GM18868 (cell line): ENCODE data around the gene HEXA.

Experiments
- ATAC-seq: cut with Tn5 transposase; IDR thresholded peaks from one replicate; pipeline ENCODE4 v1.9.1; 2021; ENCODE audit warnings: mild to moderate bottlenecking, moderate library complexity; ENCODE audit not compliant: unreplicated experiment

The HEXA gene

GRCh38 chr15:72323752-72324151 lies 52.1 kb downstream of the HEXA start:
- ATAC-seq, result no peak

DNA sequence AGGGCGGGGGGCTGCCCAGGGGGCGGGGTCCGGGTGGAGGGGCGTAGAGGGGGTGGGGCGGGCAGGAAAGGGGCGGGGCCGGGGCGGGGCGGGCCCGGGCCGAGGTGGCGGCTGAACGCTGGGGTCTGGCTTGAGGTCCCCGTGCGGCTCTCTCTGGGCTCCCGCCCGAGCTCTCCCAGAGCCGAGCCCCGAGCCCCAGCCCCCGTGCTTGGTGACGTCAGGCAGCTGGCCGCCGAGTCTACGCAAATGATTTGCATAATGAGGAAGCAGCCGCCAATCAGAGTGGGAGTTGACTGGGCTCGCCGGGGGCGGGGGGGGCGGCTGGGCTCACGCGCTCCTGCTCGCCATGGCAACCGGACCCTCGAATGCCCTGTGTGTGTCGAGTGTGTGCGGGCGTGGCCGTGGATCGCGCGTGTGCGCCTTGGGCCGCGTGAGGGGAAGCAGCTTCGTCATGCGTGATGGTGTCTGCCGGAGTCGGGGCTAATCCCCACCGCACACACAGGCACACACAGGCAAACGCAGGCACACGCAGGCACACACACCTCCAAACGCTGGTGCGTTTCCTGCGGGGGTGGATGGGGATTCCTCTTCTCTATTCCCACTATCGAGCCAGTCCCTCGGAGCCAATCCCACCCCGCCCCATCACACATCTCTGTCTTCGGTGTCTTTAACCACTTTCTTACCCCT lies 55.7 kb downstream of the HEXA start, which contains the start of gene CELF6:
CELF6 (minus strand) TSS at position 173 of the 687 bp plus-strand sequence. CDS start 283 bp downstream, outside the sequence.
- ATAC-seq, result no peak

DNA sequence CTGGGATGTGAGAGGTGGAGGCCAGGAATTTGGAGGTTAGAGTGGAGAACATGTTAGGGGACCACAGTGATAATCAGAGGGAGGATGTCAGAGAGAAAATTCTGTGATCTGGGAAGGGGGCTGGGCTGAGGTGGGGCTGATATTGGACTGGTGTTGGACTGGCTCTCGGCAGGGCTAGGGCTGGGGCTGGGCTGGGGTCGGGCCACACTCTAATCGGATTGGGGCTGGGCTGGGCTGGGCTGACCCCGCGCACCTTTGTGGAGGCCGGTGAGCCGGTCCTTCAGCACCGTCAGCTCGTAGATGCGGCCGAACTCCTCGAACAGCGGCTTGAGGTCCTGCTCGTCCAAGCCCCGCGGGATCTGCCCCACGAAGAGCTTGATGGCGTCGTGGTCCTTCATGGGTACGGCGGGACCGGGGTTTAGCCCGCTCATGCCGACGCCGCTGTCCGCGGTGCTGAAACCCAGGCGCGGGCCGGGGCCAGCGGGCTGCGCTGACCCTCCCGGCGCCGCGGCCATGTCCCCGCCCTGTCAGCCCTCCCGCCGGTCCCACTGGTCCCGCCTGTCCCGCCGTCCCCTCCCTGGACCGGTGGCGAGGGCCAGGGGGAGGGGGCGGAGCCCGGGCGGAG lies 56.3 kb downstream of the HEXA start:
- no peak for ATAC-seq

GRCh38 chr15:72318408-72318942 lies 57.3 kb downstream of the HEXA start:
- ATAC-seq, result no peak

DNA sequence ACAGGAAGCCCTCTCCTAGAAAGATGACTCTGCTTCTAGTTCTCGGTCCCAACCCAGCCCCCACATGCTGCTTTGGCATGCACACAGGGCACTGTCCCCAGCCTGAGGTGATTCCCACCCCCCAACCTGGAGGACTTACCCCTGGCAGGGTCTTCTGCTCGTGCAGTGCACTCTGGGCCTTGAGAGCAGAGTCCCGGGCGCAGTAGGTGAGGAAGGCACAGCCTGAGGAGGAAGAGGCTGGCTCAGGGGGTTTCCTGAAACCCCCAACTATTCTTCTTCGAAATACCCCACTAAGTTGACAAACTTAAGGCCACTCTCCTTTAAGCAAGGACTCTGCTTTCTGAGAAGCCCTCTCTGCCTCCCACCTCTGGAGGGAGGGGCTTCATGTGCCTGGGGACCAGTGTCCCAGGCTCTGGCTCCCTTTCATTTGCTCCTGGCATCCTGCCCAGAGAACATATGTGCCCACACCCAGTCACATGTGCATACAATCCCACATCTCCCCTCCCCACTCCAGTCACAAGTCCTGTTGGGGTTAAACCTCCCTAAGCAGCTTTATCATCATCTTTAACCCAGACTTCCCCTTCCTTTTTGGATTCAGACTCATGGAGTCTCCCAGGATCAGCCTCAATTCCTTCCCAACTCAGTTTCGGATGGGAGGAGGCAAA lies 60.0 kb downstream of the HEXA start:
- no peak for ATAC-seq

DNA sequence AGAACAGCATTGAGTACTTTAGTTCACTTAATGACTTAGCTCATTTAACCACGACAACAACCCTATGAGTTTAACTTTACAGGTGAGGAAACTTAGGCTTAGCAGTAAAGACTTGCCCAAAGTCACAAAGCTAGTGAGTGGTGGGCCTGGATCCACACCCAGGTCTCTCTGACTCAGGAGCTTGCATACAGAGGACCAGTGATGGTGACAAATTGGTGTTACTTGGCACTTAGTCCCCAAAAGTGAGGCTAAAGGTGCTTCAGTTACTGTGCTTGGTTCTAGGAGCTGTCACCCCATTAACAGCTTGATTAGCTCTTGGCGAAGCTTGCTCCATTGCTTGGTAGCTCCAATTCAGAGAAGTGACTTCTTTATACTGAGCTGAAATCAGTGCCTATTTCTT lies 61.9 kb downstream of the HEXA start:
- no peak for ATAC-seq

DNA sequence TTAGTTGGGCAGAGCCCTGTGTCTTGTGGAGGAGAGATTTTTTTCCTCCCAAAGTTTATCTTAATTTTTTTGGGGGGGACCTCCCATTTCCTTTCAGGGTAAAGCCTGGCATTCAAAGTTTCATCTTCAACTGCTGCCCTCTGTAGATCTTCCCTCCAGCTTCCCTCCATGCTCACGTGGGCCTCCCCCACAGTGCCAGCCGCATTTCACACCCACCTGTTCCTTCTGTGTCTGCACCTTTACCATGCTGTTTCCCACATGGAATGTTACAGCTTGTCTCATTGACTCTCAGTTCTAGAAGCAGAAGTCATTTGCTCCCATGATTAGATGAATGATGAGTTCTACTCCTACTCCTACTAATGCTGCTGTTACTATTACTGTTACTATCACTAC lies 62.4 kb downstream of the HEXA start:
- ATAC-seq, result no peak

GRCh38 chr15:72312605-72313447 lies 63.0 kb downstream of the HEXA start:
- ATAC-seq, result peak; percentile 65

DNA sequence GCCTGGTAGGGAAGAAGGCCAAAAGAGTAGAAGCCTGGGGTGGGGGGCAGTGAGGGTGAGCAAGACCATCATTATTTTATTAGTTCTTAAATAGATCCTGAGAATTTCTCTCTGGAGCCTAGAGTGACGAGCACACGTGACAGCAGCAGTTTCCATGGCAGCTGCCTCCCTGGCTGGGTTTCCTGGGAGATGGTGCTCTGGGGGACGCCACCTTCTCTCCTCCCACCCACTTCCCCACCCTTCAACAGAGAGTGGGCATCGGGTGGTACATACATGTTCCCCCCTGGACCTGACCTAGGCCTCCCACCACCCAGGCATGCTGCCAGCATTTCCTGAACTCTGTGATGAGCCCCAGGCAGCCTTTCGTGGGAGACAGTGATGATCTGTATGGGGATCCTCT lies 68.8 kb downstream of the HEXA start:
- no peak for ATAC-seq

- ATAC-seq, result no peak
These were observed 69.5 kb downstream of the HEXA start for GRCh38 chr15:72306211-72306785.

DNA sequence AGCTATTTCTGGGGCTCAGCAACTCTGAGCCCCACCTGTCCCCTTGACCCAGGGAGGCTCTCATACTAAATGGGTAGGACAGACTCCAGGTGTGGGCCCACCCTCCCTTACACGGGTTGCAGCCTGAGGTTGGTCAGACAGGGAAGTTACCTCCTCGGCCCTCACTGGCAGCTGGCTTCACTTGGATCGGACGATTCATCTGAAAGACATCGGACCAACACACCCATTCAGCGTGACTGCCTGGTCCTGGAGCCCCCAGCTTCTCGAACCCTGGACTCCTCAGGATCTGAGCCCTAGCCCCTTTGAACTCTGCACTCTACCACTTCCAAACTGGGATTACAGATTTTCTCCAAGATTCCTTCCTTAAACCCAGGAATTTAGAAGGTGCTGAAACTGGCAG lies 71.2 kb downstream of the HEXA start:
- ATAC-seq, result no peak

DNA sequence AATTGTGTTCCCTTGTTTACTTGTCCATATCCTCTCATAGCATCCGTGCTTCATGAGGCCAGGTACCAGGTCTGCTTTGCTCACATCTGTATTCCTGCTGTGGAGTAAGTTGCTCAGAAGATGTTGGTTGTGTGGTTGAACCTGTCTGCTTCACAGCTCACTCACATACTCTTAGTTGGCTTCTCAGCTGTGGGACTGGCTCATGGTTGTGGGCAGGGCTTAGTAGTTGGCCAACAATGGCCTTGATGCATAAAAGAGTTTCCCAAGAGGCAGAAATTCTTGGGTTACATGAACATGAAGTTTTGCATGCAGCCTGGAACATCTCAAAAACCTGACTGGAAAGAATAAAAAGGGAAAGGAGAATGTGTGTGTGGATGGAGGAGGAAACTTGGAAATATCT lies 72.9 kb downstream of the HEXA start:
- no peak for ATAC-seq
